Right ventricle myocardium inferior (tissue), 1 donor: ENCODE data around the gene TSPAN6. TPM values are rescaled to one million over a fixed set of nuclear protein-coding genes. Genes with fewer than 3 reads are reported as not detected.

Source experiments
- ATAC-seq: fragments of 200-7000 bp; cut with Tn5 transposase; one replicate; pipeline ENCODE4 v1.9.1; 2020; ENCODE audit warnings: mild to moderate bottlenecking, moderate library complexity
- DNase-seq: peaks from one replicate; pipeline ENCODE4 v3.0.0; 2021; ENCODE audit errors: missing footprints
- intact Hi-C: fragments of 100-400 bp; cut with DNase I; formaldehyde crosslinking; loops from one replicate; pipeline ENCODE4 v1.11.0; 2022
- long read RNA-seq: library from polyadenylated mRNA; unstranded; transcript quantifications from one replicate; pipeline ENCODE4 v2.0.0, GENCODE V29; 2021
- total RNA-seq: library from RNA; stranded (reverse); fragmentation: NEBNext Ultra II Directional; extraction: Animal tissue kit (Norgen Biotek cat#: 25700); gene quantifications from one replicate; pipeline ENCODE4 v1.2.1, GENCODE V29; 2021
- donor health status: DM: no; HTN: yes; CAD: no; lungs with severe emphysema.

Gene TSPAN6, protein sequence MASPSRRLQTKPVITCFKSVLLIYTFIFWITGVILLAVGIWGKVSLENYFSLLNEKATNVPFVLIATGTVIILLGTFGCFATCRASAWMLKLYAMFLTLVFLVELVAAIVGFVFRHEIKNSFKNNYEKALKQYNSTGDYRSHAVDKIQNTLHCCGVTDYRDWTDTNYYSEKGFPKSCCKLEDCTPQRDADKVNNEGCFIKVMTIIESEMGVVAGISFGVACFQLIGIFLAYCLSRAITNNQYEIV
- 5.0 TPM for total RNA-seq
- long read RNA-seq, partial matches to known transcripts, result 0 of 2 reads
- long read RNA-seq, other reads (novel, unspliced or antisense), result 2 of 2 reads

DNA sequence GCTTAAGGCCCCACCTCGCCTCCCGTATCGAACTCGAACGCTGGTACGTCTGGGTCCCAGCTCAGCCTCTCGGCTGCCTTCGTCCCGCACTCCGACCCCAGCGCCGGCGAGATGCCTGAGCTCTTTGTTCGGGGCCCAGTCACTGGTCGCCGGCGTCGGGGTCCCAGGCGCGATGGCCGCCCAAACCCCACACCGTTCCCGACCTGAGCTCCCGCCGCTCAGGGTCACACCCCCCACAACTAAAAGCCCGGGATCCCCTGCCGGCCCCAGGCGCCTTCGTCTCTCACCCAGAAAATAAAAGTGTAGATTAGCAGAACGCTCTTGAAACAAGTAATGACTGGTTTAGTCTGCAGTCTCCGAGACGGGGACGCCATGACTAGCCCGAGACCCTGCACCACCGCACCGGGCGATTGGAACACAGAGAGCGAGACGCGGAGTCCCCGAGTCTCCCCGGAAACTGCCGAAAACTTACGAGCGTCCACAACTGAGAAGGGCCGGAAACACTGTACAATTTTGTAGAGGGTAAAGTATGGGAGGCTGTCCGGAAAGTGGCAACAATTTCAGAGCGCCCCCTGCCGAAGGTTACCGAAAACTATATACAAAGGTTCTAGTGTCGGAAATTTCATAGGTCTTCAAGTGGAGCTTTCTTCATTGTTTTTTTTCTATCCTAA lies at the start of gene TSPAN6:
Gene TSPAN6, minus strand, starts transcription at position 486 of the 671 bp plus-strand sequence. Its CDS starts 112 bp downstream, at position 374.
- intact Hi-C loops, result no loop called here
- ATAC-seq (peak; percentile 99), DNase-seq (peak; percentile 74)

DNA sequence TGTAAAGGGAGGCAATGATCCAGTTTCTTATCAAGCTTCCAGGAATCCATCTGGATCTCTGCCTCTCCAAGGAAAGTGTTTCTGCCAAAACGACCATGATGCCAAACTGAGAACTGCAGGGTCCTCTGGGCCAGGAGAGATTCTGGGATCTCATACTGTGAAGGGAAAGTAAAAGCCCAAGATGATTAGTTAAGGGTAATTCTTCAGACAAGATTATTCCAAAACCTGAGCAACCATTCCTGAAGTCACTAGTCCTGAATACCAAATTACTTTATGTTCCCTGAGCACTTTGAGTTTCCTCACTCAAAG lies 49.3 kb upstream of the TSPAN6 start:
- intact Hi-C loops, result loop anchor here (1.0 to 5.0 kb wide), 2 partner anchors 82 to 601 kb away; no protein-coding TSS in a partner anchor
- ATAC-seq (no peak), DNase-seq (no peak)

DNA sequence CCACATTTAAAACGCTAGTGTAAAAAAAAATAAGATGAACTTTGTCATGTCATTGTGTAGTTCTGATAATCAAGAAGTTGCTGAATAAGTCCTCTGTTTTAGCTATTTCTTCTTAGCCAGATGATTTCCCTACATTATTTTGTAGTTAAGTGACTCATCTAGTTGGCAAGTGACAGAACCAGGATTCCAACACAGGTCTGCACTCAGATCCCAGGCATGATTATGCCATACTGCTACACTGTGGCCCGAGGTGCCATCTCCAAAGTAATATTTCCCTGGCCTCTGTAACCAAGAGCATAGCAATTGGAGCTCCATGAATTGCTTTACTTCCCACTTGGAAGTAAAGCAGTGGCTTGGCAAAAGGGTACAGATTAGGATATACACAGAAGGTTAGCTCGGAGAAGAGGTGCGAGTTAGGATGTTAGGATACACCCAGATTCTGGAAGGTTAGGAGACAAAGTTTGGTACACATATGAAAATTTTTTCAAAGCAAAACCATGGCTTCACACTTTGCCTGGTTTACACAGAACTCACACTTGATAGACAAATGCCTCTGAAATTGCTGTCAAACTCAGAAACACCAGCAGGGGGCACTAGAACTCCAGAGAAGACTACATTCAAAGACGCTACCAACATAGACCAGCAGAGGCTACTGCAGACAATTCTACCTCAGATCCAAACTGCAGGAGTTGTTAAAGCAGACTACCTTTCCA lies 48.8 kb upstream of the TSPAN6 start:
- DNase-seq (no peak), ATAC-seq (peak; percentile 64)
- intact Hi-C loops, result loop anchor here (1.0 to 5.0 kb wide), 2 partner anchors 83 to 602 kb away; no protein-coding TSS in a partner anchor

DNA sequence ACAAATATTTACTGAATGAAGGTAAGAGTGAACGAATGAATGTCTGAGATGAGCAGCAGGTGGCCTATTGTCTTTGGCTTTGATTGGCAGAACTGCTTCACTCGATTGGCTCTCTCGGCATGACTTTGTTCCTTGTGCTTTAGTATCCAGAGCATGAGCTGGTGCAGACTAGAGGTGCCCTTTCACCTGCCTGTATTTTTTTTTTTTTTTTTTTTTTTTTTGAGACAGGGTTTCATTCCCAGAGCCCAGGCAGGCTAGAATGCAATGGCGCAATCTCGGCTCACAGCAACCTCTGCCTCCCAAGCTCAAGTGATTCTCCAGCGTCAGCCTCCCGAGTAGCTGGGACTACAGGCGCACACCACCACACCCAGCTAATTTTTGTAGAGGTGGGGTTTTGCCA lies 46.3 kb upstream of the TSPAN6 start:
- intact Hi-C loops, result no loop called here
- no peak for DNase-seq
- ATAC-seq, result no peak

DNA sequence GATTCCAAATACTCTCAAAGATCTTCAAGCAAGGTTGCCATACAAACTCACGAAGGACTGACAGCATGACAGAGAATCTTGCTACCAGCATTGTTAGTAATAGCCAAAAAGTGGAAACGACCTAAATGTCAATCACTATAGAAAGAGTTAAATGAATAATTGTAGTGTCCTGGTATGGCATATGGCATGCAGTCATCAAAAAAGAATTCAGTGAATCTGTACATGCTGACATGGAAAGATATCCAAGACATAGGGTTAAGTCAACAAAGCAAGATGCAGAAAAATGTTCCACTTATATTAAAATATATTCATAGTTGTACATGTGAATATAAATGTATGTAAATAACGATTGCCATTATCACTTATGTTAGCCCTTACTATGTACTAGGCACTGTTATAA lies 45.0 kb upstream of the TSPAN6 start:
- intact Hi-C loops, result no loop called here
- ATAC-seq, result no peak
- no peak for DNase-seq

DNA sequence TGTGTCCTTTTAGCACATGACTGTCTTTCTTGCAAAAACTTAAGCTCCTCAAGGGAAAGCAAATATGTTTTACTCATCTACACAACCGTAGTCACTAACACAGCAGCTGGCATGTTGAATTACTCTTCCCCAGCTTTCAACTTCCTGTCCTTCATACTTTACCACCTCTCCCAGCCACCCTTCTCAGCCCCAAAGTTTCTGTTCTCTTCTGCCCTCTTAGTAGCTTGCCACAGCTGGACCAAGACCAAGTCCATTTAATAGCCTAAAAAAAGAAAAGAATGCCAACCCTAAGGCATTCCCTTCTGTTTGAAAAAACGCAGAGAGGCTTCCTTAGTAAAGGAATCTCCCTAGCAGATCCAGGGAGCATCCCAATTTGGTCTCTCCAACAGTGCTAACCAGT lies 44.1 kb upstream of the TSPAN6 start:
- intact Hi-C loops, result no loop called here
- DNase-seq (no peak), ATAC-seq (no peak)

DNA sequence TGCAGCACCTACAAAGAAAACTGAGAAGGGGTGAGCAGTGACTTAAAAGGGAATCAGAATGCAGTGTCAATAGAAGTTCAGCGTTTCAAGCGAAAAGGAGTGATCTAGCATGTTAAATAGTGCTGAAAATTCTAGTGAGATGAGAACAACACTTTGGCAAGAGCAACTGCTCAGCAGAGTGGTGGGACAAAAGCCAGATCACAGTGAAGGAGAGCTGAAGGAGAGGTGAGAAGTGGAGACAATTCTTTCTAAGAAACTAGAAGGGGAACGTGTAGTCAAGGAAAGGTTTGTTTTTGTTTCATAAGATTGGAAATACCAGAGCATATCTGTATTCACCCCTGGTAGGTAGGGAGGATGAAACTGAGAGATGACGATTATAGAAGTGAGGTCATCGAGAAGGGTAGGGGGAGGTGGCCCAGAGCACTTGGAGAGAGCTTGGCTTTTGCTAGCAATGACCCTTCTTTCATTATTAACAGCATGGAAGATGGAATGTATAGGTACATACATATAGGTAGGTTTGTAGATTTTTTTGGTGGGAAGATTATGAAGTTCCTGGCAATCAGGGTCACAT lies 41.1 kb upstream of the TSPAN6 start:
- intact Hi-C loops, result no loop called here
- DNase-seq, result no peak
- ATAC-seq, result no peak

DNA sequence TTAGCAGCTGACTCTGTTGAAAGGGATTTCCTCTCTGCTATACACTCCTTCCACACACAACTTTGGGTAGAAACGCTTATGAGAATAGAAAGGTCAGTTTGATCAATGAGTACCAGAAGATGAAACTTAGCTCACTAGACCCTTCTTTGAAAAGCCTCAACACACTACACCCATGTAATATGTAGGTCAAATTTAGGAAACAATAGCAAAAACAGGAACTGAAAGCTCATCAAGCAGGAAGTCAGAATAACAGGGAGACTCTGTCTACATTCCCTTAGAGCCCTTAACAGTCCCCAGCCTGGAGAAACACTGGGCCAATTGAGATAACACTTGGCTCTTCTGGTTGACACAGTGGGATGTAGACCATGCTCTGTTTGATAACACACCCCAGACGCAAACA lies 38.1 kb upstream of the TSPAN6 start:
- intact Hi-C loops, result no loop called here
- ATAC-seq (peak; percentile 44), DNase-seq (no peak)

DNA sequence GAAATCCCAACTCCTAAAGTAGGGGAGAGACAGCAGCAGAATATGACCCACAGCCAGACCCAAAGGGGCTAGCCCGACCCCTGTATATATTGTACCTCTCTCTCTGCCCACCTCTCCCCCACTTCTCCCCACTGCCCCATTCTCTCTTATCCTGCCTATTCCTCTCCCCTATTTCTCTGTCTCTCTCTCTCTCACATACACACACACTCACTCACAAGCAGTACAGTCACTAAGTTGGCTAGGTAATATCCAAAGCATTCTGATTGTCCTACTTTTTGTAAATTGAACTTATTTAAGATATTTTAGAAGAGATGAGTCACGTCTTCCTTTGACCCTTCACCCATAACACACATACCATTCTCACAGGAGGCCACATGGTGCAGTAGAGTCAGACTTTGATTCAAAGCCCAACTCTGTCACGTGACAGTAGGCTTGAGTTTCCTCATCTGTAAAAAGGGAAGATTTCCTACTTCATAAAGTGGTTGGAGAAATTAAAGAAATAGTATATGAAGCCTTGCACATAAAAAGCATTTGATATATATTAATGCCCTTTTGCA lies 36.9 kb upstream of the TSPAN6 start:
- DNase-seq, result no peak
- intact Hi-C loops, result no loop called here
- ATAC-seq, result no peak

DNA sequence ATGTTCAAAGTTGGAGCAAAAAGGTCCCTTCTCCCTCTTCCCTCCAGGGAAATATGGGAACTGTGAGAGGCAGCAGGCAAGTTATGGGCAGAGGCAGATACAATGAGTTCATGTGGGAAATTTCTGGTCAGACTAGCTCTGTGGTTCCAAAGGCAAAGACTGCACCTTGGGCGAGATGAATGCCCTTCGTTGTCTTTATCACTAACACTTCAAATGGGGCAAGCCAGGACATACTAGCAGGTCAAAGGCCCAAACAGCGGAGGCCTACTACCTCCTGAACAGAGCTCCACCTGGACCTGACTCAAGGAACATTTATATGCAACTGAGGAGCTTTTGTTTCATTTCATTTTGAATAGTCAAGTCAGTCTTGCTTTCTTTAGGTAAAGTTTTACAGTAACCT lies 36.4 kb upstream of the TSPAN6 start:
- DNase-seq, result no peak
- ATAC-seq, result no peak
- intact Hi-C loops, result no loop called here

DNA sequence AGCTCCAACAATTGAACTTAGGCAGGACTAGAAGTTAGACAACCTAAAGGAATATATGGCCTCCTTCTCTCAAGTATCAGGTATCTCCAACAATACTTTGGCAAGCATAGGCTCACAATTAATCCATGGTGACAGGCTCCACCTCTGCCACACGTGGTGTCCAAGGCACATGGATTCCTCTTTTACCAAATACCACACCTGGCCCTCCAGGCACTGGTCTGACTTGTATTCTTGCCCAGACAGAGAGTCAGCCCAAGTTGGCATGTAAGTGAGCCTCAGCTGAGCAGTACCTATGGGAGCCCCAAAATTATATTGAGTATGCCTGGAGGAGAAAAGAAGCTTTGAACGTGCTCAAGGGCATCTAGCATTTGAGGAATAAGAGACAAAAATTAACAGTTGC lies 27.0 kb upstream of the TSPAN6 start:
- DNase-seq (no peak), ATAC-seq (no peak)
- intact Hi-C loops, result no loop called here

DNA sequence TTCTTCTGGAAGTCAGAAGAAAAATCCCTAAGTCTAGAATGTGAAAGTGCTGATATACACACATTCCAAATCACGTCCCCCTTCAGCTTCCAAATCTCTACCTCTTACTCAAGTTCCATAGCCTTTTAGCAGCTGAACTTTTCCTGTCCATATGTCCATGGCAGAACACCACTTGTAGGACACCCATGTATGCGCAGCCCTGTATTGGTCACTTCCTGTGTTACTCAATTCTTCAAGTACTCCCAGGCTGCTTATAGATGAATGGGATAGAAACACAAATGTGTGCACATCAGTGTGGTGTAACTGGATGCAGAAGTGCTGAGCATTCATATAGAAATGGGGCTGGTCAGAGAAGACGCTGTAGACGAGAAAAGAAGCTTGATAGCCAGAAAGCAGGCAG lies 26.2 kb upstream of the TSPAN6 start:
- DNase-seq (no peak), ATAC-seq (no peak)
- intact Hi-C loops, result no loop called here

DNA sequence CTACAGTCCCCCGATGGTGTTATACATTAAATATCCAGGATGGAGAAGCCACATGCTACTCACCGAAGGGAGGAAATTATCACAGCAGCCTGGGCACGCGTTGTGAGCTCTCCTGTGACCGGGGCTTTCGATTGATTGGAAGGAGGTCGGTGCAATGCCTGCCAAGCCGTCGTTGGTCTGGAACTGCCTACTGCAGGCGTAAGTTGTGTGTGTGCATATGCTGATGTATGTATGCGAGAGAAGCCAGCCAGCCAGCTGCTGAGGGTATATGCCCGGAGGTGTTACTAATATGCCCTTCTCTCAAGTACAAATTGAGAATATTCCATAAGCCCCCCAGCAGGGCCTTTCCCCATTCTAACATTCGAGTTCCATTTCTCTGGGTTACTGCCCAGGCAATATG lies 25.6 kb upstream of the TSPAN6 start:
- intact Hi-C loops, result no loop called here
- ATAC-seq (no peak), DNase-seq (no peak)

DNA sequence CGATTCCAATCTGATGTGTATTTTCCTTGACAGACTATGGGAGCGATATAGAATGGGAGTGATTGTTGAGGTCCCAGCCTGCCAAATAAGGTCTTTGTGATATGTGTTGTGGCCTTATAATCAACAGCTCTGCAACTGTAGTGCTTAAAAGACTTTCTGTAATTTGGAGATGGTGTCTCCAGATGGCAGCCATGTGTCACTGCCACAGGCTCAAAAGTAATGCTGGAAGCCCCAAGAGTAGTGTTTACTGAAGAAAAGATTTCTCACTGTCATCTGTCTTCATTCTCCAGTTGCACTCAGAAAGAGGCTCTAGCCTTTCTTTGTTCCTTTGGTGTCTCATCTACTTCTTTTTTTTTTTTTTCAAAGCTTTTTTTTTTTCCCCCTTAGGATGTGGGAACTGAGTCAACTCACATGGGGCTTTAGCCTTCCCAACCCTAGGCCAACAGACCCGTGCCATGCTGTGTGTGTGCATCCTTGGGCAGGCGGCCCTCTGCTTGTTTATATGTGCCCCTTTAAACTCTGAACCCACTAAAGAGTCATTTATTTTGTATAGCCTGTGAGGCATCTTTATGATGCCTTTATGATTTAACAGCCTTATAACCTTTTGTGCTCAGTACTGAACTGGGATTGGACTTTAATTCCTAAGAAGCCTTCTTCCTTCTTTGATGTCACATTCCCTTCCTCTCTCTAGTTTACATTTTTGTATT lies 23.0 kb upstream of the TSPAN6 start:
- intact Hi-C loops, result no loop called here
- DNase-seq, result no peak
- no peak for ATAC-seq

DNA sequence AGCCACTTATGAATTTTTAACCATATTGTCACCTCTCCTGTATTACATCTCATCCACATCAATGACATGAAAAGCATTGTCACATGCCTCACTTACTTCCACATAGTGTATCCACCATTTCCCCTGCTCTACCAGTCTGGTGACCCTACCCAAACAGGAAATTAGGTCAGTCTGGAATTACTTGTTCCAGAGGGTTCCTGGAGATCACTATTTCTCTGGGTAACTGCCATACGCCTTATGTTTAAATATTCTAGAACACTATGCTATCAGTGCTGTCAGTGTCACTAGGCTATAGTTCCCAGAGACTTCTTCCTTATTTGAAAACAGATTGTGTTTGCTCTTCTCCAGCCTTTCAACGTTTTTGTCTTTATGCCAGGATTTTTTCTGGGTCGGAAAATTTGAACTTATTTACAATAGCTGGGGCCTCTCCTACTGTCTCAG lies 22.4 kb upstream of the TSPAN6 start:
- no peak for ATAC-seq
- intact Hi-C loops, result no loop called here
- no peak for DNase-seq

DNA sequence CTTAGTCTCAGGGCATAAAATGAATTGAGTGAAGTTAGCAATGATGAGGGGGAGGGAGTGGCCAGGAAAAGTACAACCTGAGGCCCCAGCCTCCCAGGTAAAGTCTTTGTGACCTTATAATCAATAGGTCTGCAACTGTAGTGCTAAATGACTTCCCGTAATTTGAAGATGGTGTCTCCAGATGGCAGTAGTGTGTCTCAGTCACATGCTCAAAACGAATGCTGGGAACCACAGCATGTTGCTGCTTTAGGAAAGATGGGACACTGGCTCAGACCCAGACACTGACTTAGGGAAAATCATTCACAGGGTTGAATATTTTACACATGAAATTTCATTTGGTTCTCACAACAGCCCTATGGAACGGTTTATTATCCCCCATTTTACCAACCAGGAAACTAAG lies 17.7 kb upstream of the TSPAN6 start:
- intact Hi-C loops, result no loop called here
- ATAC-seq (no peak), DNase-seq (no peak)

DNA sequence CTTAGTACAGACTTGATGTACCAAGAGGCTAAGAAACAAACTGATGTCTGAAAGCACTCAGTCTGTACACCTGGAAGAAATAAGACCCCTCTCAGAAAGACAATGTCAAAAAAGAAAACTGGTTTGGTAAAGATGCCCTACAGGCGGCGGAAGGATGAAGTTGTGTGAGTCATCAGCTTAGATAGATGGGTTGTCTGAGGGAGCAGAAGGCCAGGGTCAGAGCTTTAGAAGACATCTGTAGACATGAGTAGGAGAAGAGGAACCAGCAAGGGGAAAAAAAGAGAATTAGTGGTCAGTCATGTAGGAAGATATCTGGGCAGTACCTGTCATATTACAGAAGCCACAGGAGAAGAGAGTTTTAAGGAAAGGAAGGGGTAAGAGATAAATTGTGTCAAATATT lies 15.7 kb upstream of the TSPAN6 start:
- ATAC-seq, result no peak
- DNase-seq, result no peak
- intact Hi-C loops, result no loop called here

DNA sequence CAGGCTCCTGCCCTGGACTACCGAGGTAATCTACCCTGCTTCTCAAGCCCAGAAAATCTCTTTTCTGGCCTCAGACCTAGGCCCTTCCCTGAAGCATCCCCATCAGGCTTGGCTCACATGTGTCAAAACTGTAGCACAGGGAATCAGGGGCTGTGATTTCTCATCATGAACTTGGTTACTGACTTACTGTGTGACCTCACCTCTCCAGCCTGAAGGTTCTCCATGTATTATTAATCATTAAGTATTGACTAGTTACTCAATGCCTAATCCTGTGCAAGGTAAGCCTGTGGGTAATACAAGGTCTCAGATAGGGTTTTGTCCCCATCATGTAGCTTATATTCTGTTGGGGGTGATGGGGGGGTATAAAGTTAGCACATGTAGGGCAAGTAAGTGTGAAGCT lies 14.2 kb upstream of the TSPAN6 start:
- DNase-seq (no peak), ATAC-seq (no peak)
- intact Hi-C loops, result no loop called here
